LNCaP clone FGC (cell line): Measurements from ENCODE around the gene SLC25A5.
"Not testable (repeated sequence)": the region's sequence is repeated elsewhere in the genome, so short reads cannot be mapped to it uniquely, and the experiment has no call there.

Source experiments
- DNase-seq: peaks from one replicate; pipeline ENCODE4 v3.0.0-alpha.2; 2011; ENCODE audit warnings: low read depth
- H3K4me3 ChIP-seq: 2 replicates; pipeline ENCODE4 v1.5.1; 2011; ENCODE audit warnings: mild to moderate bottlenecking, low read depth, low read length, control low read depth
- TF ChIP-seq, protein P1 (sequence below): IDR thresholded peaks from 2 replicates; pipeline ENCODE4 v1.5.1; 2012; ENCODE audit warnings: mild to moderate bottlenecking; ENCODE audit not compliant: control insufficient read depth, insufficient read depth; ENCODE audit errors: extremely low read depth

SLC25A5 gene

GRCh38 chrX:119427024-119427794, 41.0 kb upstream of the SLC25A5 start:
- no peak overlapping the region for H3K4me3 ChIP-seq
- TF ChIP-seq, protein P1, sequence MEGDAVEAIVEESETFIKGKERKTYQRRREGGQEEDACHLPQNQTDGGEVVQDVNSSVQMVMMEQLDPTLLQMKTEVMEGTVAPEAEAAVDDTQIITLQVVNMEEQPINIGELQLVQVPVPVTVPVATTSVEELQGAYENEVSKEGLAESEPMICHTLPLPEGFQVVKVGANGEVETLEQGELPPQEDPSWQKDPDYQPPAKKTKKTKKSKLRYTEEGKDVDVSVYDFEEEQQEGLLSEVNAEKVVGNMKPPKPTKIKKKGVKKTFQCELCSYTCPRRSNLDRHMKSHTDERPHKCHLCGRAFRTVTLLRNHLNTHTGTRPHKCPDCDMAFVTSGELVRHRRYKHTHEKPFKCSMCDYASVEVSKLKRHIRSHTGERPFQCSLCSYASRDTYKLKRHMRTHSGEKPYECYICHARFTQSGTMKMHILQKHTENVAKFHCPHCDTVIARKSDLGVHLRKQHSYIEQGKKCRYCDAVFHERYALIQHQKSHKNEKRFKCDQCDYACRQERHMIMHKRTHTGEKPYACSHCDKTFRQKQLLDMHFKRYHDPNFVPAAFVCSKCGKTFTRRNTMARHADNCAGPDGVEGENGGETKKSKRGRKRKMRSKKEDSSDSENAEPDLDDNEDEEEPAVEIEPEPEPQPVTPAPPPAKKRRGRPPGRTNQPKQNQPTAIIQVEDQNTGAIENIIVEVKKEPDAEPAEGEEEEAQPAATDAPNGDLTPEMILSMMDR: no peak
- no peak for DNase-seq

GRCh38 chrX:119427795-119428185, 40.5 kb upstream of the SLC25A5 start:
- TF ChIP-seq, protein P1: no peak
- no peak overlapping the region for H3K4me3 ChIP-seq
- DNase-seq: no peak

GRCh38 chrX:119429471-119429870, 38.8 kb upstream of the SLC25A5 start:
- TF ChIP-seq, protein P1: no peak
- no peak for DNase-seq
- no peak overlapping the region for H3K4me3 ChIP-seq

GRCh38 chrX:119441295-119441694, 26.9 kb upstream of the SLC25A5 start:
- not testable (repeated sequence) for DNase-seq, H3K4me3 ChIP-seq

DNA sequence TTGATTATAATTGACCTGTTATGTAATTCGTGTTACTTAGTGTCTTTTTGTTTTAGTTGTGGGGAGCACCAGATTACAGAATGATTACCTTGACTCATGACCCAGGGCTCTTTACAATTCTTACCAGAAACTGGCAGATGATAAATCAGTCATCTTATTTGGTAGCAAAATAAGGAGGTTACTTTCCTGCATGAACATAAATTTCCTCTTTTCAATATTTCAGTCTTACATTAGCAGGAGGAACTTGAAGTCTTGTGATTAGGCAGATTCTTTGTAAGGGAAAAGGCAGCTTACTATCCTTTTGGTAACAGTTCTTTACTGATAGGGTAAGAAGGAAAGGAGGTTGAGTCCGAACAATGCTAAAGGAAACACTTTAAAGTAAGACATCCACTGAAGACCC, 26.0 kb upstream of the SLC25A5 start:
- H3K4me3 ChIP-seq: no peak overlapping the region
- TF ChIP-seq, protein P1: no peak
- no peak for DNase-seq

DNA sequence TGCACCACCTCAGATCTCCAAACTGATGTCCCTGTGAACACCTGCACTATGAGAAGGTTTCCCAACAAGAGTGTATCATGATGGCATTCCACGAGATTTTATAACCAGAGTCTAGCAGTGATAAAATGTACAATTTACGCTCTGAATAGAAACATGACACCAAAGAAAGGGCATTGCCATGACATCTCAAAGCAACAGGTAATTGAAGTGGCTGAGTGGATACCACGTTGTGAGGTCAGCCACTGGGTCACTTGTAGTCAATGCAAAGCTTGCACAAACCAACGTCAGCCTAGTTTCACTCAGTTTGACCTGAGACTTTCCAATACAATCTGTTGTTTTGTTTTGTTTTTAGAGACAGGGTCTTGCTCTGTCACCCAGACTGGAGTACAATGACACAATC, 15.0 kb upstream of the SLC25A5 start:
- TF ChIP-seq, protein P1: no peak
- H3K4me3 ChIP-seq: no peak overlapping the region
- DNase-seq: no peak

GRCh38 chrX:119455264-119455663, 13.0 kb upstream of the SLC25A5 start:
- H3K4me3 ChIP-seq: no peak overlapping the region
- peak; percentile 80 for DNase-seq
- TF ChIP-seq, protein P1: no peak
